ENCODE results near the gene NPTN.
"Not testable (repeated sequence)": the region's sequence is repeated elsewhere in the genome, so short reads cannot be mapped to it uniquely, and the experiment has no call there.

NPTN gene

GRCh38 chr15:73600413-73601335, 32.5 kb downstream of the NPTN start:
- peak; percentile 77 for DNase-seq

GRCh38 chr15:73599934-73600333, 33.3 kb downstream of the NPTN start:
- DNase-seq: no peak

GRCh38 chr15:73598530-73599160, 34.5 kb downstream of the NPTN start:
- DNase-seq: no peak

GRCh38 chr15:73597036-73597638, 36.1 kb downstream of the NPTN start:
- DNase-seq: no peak

DNA sequence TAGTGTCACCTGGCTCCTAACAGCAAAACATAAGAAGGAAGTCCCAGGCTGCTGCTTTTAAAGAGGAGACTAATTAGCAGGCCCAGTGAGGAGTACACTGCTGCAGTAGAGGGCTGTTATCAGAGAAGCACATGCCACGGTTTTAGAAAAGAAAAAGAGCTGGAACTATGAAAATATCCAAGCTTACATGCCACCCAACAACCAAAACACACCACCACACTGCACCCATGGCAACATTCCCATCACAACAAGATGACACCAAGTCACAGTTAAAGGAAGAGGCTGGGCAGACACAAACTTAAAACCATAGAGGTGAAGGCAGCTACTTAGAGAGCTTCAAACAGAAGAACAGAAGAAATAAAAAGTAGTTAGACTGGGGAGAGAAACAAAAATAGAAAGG, 37.0 kb downstream of the NPTN start:
- DNase-seq: peak; percentile 36

DNA sequence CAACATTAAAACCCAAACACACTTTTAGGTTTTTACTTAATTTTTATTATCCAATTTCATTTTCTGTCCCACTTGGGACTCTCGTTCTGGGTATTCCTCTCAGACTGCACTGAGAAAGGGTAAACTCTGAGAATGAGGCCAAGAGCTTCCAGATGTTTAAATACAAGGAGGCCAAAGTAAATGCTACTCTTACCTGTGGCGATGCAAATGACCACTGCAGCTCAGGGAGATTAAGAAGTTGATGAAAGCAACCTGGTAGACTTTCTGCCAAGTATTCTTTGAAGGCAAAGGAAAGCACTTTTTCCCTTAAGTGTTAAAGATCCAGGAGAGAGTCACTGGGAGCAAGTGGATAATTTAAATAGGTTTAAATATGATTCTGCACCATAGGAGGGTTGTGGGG, 39.1 kb downstream of the NPTN start:
- DNase-seq: no peak

DNA sequence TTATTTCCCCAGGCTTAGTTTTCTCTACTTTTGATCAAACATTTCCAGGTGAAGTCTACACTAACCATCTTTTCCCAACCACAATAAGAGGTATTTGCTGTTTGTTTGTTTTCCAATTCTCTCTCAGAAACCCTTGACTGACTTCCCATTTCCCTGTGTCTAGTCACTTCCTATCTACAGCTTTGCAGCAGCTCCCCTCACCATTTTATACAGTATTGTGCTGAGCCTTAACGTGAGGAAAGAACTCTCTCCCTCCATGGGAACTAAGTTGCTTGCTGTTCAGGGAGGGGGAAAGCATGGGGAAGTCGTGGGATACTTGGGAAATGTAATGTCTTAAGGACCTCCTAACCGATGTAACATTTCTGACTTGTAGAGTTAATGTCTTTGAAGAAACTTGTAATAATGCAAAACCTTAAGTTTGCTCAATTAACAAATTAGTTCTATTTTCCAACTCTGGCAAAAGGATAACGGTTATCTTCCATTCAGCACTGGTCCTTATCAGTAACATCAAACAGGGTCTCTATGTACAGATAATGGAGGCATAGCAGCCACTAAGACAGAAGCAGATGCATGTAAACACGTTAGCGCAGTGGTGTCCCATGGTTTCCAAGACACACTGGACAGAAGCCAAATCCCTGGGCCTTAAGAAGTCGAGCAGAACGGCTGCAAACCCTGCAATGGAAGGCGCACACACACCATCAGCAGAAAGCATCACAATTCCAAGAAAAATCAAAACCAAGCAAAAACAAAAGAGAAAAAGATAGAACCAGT, 39.7 kb downstream of the NPTN start:
- peak; percentile 49 for DNase-seq

DNA sequence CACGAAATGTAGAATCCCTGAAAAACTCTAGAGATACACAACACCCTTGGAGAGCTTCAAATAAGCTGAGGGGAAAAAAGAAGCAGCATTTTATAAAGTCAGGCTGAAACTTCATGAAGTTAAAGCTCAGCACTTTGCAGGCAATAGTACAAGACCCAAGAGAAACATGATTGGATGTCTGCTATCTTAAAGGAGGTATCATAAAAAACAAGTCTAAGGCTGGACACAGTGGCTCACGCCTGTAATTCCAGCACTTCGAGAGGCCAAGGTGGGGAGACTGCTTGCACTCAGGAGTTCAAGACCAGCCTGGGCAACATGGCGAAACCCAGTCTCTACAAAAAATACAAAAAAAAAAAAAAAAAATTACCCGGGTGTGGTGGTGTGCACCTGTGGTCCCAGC, 42.9 kb downstream of the NPTN start:
- DNase-seq: no peak

DNA sequence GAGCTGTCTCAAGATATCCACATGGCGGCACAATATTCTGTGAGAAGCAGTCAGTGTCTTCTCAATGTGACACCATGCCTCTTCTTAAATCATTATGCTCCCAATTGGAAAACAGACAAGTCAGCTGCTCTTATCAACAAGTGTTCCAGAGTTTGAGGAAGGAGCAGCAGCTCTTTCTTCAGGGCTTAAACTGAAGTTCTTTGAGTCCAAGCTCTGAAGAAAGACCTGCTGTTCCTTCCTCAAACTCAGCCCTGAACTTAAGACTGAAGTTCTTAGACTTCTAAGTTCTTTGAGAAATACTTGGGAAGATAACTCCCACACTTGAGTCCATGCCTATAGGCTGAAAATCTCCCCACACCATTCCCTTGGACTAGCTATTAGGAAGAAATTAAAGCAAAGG, 43.4 kb downstream of the NPTN start:
- DNase-seq: no peak

DNA sequence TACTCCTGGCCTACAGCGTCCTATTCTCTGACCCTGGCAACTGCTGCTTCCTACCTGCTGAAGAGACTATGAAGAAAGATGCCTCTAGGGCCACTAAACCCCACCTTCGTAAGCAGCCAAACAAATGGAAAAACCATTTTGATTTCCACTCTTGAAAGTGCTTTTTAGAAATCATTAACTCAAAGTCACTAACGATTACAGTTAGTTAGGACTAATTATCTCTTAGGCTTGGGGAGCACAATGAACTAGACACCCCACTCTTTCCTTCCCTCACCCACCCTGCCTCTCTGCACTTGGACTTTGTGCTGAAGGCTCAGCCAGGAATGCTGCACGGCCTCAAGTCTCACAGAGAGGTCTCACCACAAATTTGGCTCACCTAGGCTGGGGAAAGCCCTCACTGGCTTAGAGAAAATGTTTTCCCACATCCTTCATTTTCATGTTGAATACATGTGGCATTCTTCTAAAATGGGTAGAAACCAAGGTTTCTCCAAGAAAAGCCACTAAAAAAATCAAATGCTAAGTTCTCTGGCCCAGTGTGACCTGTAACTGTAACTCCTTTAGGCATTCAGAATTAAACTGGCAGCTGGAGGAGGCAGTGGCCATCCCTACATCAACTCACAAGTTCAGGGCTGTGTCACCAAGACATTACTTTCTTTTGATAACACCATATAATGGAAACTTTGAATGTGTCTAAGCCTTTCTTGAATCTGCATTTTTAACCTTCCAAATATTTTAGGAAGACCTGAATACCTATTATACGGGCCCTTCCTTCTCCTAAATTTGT, 47.1 kb downstream of the NPTN start:
- DNase-seq: no peak

- DNase-seq: peak; percentile 77
Observed at GRCh38 chr15:73584699-73585420, 48.3 kb downstream of the NPTN start.

DNA sequence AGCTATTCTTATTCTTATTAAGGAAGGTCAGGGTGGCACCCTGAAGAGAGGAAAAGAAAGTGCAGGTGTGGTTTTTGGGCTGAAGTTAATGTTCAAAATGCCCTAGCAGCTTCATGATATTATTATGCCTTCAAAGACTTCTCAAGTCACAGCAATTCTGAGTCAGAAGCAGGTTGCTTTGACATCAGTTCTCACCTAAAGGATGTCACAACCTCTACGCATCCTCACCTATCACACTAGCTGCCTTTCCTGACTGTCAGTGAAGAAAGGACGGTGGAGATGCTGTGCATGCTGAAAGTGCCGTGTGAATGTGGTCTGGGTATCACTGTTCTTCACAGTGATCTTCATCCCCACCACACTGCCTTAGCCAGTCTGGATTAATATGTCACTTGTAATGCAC, 49.6 kb downstream of the NPTN start:
- no peak for DNase-seq

DNA sequence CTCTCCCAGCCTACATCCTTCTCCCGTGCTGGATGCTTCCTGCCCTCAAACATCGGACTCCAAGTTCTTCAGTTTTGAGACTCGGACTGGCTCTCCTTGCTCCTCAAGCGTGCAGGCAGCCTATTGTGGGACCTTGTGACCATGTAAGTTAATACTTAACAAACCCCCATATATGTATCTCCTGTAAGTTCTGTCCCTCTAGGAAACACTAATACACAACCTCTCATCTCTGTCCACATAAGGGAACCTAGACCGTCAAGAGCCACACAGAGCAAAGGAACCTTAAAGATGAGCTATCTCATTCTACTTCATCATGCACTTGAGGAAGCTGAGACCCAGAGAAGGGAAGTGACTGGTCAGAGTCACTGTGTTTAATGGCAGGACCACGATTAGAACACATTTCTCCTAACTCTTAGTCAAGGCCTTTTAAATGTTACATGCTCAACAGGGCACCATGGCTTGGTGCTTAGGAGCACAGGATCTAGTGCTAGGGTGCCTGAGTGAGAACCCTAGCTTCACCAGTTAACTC, 50.3 kb downstream of the NPTN start:
- no peak for DNase-seq

- no peak for DNase-seq
Observed at GRCh38 chr15:73578026-73578425, 55.2 kb downstream of the NPTN start.

DNA sequence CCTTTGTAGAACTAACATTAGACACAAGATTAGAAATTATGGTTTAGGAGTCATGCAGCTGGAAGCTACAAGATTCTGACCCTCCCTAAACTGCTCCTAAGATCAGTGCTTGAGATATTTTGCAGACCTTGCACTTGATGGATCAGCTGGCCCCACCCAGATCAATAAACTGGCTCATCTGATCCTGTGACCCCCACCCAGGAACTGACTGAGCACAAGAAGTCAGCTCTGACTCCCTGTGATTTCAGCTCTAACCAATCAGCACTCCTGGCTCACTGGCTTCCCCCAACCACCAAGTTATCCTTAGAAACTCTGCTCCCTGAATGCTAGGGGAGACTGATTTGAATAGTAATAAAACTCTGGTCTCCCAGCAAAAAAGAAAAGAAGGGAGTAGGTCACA, 55.6 kb downstream of the NPTN start:
- DNase-seq: not testable (repeated sequence)

- peak; percentile 18 for DNase-seq
Observed at GRCh38 chr15:73575636-73576247, 57.4 kb downstream of the NPTN start.

DNA sequence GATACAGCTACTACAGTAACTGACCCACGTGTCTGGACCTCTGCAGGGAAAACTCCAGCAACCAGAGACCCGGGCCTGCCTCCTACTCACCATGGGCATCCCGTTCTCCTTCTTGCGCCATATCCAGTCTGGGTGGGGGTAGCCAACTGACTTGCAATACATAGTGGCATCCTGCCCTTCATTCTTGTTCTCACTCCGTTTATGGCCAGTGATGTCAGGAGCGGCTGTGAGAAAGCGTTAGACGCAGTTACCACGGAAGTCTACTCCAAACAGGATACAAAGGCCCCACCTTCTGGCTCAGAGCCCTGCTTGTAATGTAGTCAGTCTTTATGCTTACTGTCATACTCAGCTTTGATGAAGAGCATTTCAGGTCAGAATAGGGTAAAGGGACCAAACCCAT, 59.6 kb downstream of the NPTN start:
- DNase-seq: no peak

DNA sequence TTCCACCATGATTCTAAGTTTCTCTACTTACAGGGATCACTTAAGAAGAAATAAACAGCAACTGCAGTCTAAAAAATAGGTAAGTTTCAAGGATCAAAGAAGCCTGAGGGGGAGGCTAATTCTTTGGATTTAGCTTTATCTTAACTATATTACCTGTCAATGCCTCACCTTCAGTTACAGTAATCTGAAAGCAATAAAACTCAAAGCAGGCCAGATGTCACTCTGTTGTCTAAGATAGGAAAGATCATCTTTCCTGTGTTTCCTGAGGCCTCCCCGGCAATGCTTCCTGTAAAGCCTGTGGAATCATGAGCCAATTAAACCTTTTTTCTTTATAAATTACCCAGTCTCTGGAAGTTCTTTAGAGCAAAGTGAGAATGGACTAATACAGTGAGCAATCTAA, 60.2 kb downstream of the NPTN start:
- no peak for DNase-seq

- no peak for DNase-seq
Observed at GRCh38 chr15:73572296-73572695, 60.9 kb downstream of the NPTN start.

DNA sequence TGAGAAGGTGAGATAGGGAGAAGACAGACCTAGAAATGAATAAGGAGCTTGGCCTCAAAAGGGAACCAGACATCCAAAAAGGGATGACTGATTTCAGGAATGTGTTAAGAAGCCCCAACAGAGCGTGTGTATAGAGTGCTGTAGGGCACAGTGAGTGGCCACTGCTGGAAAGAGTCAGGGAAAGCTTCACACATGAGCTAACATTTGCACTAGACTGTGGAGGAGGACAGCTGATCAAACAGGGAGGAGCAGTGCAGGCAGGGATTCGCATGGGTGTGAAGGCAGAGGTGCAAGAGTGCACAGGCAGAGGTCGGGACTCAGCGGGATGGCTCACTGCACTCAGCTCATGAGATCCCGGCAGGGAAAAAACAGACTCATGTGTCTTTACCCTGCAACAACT, 61.8 kb downstream of the NPTN start:
- no peak for DNase-seq
